Measurements from ENCODE around the gene EMC9. TPM values are rescaled to one million over a fixed set of nuclear protein-coding genes. Genes with fewer than 3 reads are reported as not detected.

The EMC9 gene
- polyA plus RNA-seq, 3 donors from 2014 or later = 14.2 to 19.0 (median 17.6) TPM

GRCh38 chr14:24130717-24131548 is 10.5 kb downstream of the EMC9 start:
- DNase-seq = no peak
- no peak overlapping the region for H3K27ac Mint-ChIP-seq
- H3K4me3 Mint-ChIP-seq = no peak overlapping the region
- H3K36me3 Mint-ChIP-seq = peaks cover 0 to 7% (median 0%) of the 10 kb centered on the region in 3 donors
- no peaks in the 10 kb centered on the region for H3K9me3 Mint-ChIP-seq
- H3K4me1 Mint-ChIP-seq = peaks cover 5 to 8% of the 10 kb centered on the region in 2 donors
- H3K27me3 Mint-ChIP-seq (ENCODE audit: low read depth in 3 of 3) = peaks cover 0 to 4% (median 2%) of the 10 kb centered on the region in 3 donors

GRCh38 chr14:24130380-24130716 is 11.0 kb downstream of the EMC9 start, which contains the start of gene FITM1:
Gene FITM1 (plus strand): TSS chr14:24130659. CDS start chr14:24131564, 905 bp downstream.
- Mint-ChIP-seq H3K27me3 (ENCODE audit: low read depth in 3 of 3) (peaks cover 0 to 2% (median under 1%) of the 10 kb centered on the region in 3 donors), H3K9me3 (no peaks in the 10 kb centered on the region), H3K27ac (peak within 1 kb of the TSS in 1 of 6 donors; percentile 46), H3K36me3 (peaks cover 0 to 7% (median 0%) of the 10 kb centered on the region in 3 donors), H3K4me3 (no peak within 1 kb of the TSS), H3K4me1 (peaks cover 3 to 4% of the 10 kb centered on the region in 2 donors)
- no peak for DNase-seq

- peaks cover 0 to 2% (median 0%) of the 10 kb centered on the region in 3 donors for H3K27me3 Mint-ChIP-seq (ENCODE audit: low read depth in 3 of 3)
- no peak for DNase-seq
- H3K4me3 Mint-ChIP-seq = no peak overlapping the region
- no peak overlapping the region for H3K27ac Mint-ChIP-seq
- peaks cover 0 to 11% (median 0%) of the 10 kb centered on the region in 3 donors for H3K36me3 Mint-ChIP-seq
- no peaks in the 10 kb centered on the region for H3K4me1 Mint-ChIP-seq
- H3K9me3 Mint-ChIP-seq = no peaks in the 10 kb centered on the region
Measured at GRCh38 chr14:24129410-24129998, 11.9 kb downstream of the EMC9 start.

GRCh38 chr14:24127673-24128072 is 13.7 kb downstream of the EMC9 start:
- no peaks in the 10 kb centered on the region for H3K4me1 Mint-ChIP-seq
- H3K27ac Mint-ChIP-seq = no peak overlapping the region
- H3K9me3 Mint-ChIP-seq = no peaks in the 10 kb centered on the region
- H3K27me3 Mint-ChIP-seq (ENCODE audit: low read depth in 3 of 3) = peaks cover 0 to 2% (median 0%) of the 10 kb centered on the region in 3 donors
- H3K36me3 Mint-ChIP-seq = peaks cover 0 to 24% (median 6%) of the 10 kb centered on the region in 3 donors
- no peak overlapping the region for H3K4me3 Mint-ChIP-seq
- DNase-seq = no peak

- H3K27me3 Mint-ChIP-seq (ENCODE audit: low read depth in 3 of 3) = peaks cover 0 to 3% (median 0%) of the 10 kb centered on the region in 3 donors
- no peaks in the 10 kb centered on the region for H3K9me3 Mint-ChIP-seq
- peaks cover 0 to 25% (median 6%) of the 10 kb centered on the region in 3 donors for H3K36me3 Mint-ChIP-seq
- no peaks in the 10 kb centered on the region for H3K4me1 Mint-ChIP-seq
- DNase-seq = no peak
- peak overlapping the region in 2 of 6 donors; percentile 19 to 24 for H3K27ac Mint-ChIP-seq
- H3K4me3 Mint-ChIP-seq = no peak overlapping the region
Measured at GRCh38 chr14:24126939-24127338, 14.5 kb downstream of the EMC9 start.

GRCh38 chr14:24123424-24124417 is 17.7 kb downstream of the EMC9 start:
- H3K36me3 Mint-ChIP-seq = peaks cover 13 to 48% (median 20%) of the 10 kb centered on the region in 3 donors
- H3K9me3 Mint-ChIP-seq = no peaks in the 10 kb centered on the region
- H3K4me3 Mint-ChIP-seq = no peak overlapping the region
- H3K4me1 Mint-ChIP-seq = peaks cover 0 to 1% of the 10 kb centered on the region in 2 donors
- H3K27me3 Mint-ChIP-seq (ENCODE audit: low read depth in 3 of 3) = peaks cover 0 to 1% (median 0%) of the 10 kb centered on the region in 3 donors
- no peak for DNase-seq
- peak overlapping the region in 4 of 6 donors; percentile 7 to 73 (median 26) for H3K27ac Mint-ChIP-seq

GRCh38 chr14:24122898-24123297 is 18.5 kb downstream of the EMC9 start:
- Mint-ChIP-seq H3K4me1 (peaks cover 2 to 9% of the 10 kb centered on the region in 2 donors), H3K27ac (peak overlapping the region in 1 of 6 donors; percentile 57), H3K9me3 (no peaks in the 10 kb centered on the region), H3K36me3 (peaks cover 17 to 55% (median 24%) of the 10 kb centered on the region in 3 donors), H3K27me3 (ENCODE audit: low read depth in 3 of 3) (peaks cover 0 to 1% (median 0%) of the 10 kb centered on the region in 3 donors), H3K4me3 (no peak overlapping the region)
- DNase-seq = no peak

- H3K36me3 Mint-ChIP-seq = peaks cover 17 to 58% (median 24%) of the 10 kb centered on the region in 3 donors
- peaks cover 0 to 1% (median 0%) of the 10 kb centered on the region in 3 donors for H3K27me3 Mint-ChIP-seq (ENCODE audit: low read depth in 3 of 3)
- no peak overlapping the region for H3K4me3 Mint-ChIP-seq
- peaks cover 5 to 13% of the 10 kb centered on the region in 2 donors for H3K4me1 Mint-ChIP-seq
- H3K27ac Mint-ChIP-seq = peak overlapping the region in 1 of 6 donors; percentile 57
- H3K9me3 Mint-ChIP-seq = no peaks in the 10 kb centered on the region
- DNase-seq = no peak
Measured at GRCh38 chr14:24122416-24122815, 19.0 kb downstream of the EMC9 start.

GRCh38 chr14:24121210-24121609 is 20.2 kb downstream of the EMC9 start:
- Mint-ChIP-seq H3K36me3 (peaks cover 22 to 62% (median 27%) of the 10 kb centered on the region in 3 donors), H3K27me3 (ENCODE audit: low read depth in 3 of 3) (peaks cover 0 to 1% (median 0%) of the 10 kb centered on the region in 3 donors), H3K27ac (peak overlapping the region in 1 of 6 donors; percentile 17), H3K4me3 (no peak overlapping the region), H3K4me1 (peaks cover 13 to 24% of the 10 kb centered on the region in 2 donors), H3K9me3 (no peaks in the 10 kb centered on the region)
- DNase-seq = no peak

- no peak for DNase-seq
- no peaks in the 10 kb centered on the region for H3K9me3 Mint-ChIP-seq
- no peak overlapping the region for H3K27ac Mint-ChIP-seq
- peaks cover 22 to 63% (median 27%) of the 10 kb centered on the region in 3 donors for H3K36me3 Mint-ChIP-seq
- peaks cover 3 to 8% (median 7%) of the 10 kb centered on the region in 3 donors for H3K27me3 Mint-ChIP-seq (ENCODE audit: low read depth in 3 of 3)
- H3K4me1 Mint-ChIP-seq = peaks cover 25 to 37% of the 10 kb centered on the region in 2 donors
- H3K4me3 Mint-ChIP-seq = no peak overlapping the region
Measured at GRCh38 chr14:24119691-24120090, 21.7 kb downstream of the EMC9 start.

- H3K27ac Mint-ChIP-seq = peak overlapping the region in 1 of 6 donors; percentile 32
- H3K4me1 Mint-ChIP-seq = peaks cover 30 to 37% of the 10 kb centered on the region in 2 donors
- DNase-seq = no peak
- H3K36me3 Mint-ChIP-seq = peaks cover 22 to 42% (median 22%) of the 10 kb centered on the region in 3 donors
- no peaks in the 10 kb centered on the region for H3K9me3 Mint-ChIP-seq
- peaks cover 8 to 16% (median 12%) of the 10 kb centered on the region in 3 donors for H3K27me3 Mint-ChIP-seq (ENCODE audit: low read depth in 3 of 3)
- no peak overlapping the region for H3K4me3 Mint-ChIP-seq
Measured at GRCh38 chr14:24117179-24117578, 24.2 kb downstream of the EMC9 start.

GRCh38 chr14:24116128-24116814 is 25.1 kb downstream of the EMC9 start:
- Mint-ChIP-seq H3K27me3 (ENCODE audit: low read depth in 3 of 3) (peaks cover 8 to 16% (median 12%) of the 10 kb centered on the region in 3 donors), H3K36me3 (peaks cover 18 to 37% (median 18%) of the 10 kb centered on the region in 3 donors), H3K4me3 (peak overlapping the region; percentile 96 to 100 (median 98)), H3K27ac (peak overlapping the region; percentile 37 to 100 (median 98)), H3K9me3 (no peaks in the 10 kb centered on the region), H3K4me1 (peaks cover 30 to 37% of the 10 kb centered on the region in 2 donors)
- DNase-seq = no peak

All from immature natural killer cell (primary cell).